ENCODE measurements around the gene BEST2.

GRCh38 chr19:12723641-12724426 lies 27.8 kb upstream of the BEST2 start, which contains the start of gene TNPO2:
- TF ChIP-seq EZH2 (IDR thresholded peaks at IDR 0.05; ENCODE audit: low read length, missing control alignments) (no peak), CTCF (conservative IDR thresholded peaks at IDR 0.05 in 1 of 2, IDR thresholded peaks at IDR 0.05 in 1 of 2; ENCODE audit: low read depth in 1 of 2, low read length in 2 of 2) (no peak)

Measured in fibroblast of lung (primary cell).